ENCODE data around the gene ZNF408.
"Not testable (repeated sequence)": the region's sequence is repeated elsewhere in the genome, so short reads cannot be mapped to it uniquely, and the experiment has no call there.

Gene ZNF408

GRCh38 chr11:46698597-46698996 lies 2.2 kb upstream of the ZNF408 start:
- no peak for DNase-seq

DNA sequence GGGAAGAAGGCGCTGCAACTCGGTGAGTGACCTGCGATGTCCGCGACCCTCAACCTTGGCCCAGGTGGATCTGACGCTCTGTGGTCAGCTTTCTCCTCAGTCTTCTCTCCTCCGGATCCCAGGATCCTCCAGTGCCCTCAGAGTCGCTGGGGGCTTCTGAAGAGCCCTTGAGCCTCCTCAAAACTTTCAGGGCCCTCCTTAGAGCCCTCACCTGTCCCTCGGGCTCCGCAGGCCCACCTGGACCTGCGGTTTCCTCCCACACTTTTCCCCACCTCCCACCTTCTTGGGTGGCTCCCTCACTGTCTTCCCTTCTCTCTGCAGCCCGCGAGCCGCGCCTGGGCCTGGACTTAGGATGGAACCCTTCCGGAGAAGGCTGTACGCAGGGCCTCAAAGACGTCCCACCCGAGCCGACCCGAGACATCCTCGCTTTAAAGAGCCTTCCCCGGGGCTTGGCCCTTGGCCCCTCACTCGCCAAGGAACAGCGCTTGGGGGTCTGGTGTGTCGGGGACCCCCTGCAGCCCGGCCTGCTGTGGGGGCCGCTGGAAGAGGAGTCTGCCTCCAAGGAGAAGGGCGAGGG lies 335 bp downstream of the ZNF408 start:
- DNase-seq, result no peak

DNA sequence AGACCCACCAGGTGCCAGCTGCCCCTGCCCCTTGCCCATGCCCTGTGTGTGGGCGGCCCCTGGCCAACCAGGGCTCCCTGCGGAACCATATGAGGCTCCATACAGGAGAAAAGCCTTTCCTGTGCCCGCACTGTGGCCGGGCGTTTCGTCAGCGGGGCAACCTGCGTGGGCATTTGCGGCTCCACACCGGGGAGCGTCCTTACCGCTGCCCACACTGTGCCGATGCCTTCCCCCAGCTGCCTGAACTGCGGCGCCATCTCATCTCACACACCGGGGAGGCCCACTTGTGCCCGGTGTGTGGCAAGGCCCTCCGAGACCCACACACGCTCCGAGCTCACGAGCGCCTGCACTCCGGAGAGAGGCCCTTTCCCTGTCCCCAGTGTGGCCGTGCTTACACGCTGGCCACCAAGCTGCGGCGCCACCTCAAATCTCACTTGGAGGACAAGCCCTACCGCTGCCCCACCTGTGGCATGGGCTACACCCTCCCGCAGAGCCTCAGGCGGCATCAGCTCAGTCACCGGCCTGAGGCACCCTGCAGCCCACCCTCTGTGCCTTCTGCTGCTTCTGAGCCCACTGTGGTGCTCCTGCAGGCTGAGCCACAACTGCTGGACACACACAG lies 4.3 kb downstream of the ZNF408 start:
- no peak for DNase-seq

GRCh38 chr11:46706886-46707285 lies 6.1 kb downstream of the ZNF408 start:
- no peak for DNase-seq

DNA sequence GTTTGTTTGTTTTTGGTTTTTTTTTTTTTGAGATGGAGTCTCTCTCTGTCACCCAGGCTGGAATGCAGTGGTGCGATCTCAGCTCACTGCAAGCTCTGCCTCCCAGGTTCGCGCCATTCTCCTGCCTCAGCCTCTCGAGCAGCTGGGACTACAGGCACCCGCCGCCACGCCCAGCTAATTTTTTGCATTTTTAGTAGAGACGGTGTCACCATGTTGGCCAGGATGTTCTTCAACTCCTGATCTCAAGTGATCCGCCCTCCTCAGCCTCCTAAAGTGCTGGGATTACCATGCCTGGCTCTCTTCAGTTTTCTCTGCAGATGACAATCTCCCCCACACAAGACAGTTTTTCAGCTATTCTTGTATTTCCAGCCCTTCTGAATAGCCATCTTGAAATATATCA lies 8.5 kb downstream of the ZNF408 start:
- not testable (repeated sequence) for DNase-seq

DNA sequence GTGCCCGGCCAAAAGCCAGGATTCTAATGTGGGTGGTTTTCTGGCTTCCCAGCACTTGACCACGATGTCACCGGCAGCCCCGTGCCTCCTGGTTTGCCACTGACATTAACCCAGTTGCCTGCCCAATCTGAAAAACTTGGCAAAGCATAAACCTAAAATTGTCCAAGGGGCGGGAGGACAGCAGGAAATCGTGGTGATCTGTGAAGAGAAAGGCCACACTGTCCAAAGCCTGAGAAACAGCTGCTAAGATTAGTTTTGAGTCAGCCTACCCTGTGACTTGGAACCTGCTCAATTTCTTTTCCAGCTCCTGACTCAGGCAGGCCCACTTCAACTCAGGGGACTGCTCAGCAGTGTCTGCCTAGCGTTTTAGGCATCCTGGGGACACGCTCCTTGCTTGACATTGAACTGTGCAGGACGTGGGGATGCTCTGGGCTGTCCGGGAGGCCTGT lies 10.0 kb downstream of the ZNF408 start:
- no peak for DNase-seq

GRCh38 chr11:46711303-46711702 lies 10.5 kb downstream of the ZNF408 start:
- DNase-seq, result no peak

- no peak for DNase-seq
Observed at GRCh38 chr11:46712874-46713576, 12.2 kb downstream of the ZNF408 start.

GRCh38 chr11:46717825-46718154 lies 17.0 kb downstream of the ZNF408 start:
- not testable (repeated sequence) for DNase-seq

- DNase-seq, result no peak
Observed at GRCh38 chr11:46718155-46719019, 17.6 kb downstream of the ZNF408 start.

GRCh38 chr11:46719048-46719542 lies 18.3 kb downstream of the ZNF408 start, which contains the start of gene F2:
Gene F2 (plus strand): TSS chr11:46719213. CDS start chr11:46719236, 23 bp downstream.
- DNase-seq, result no peak

GRCh38 chr11:46719543-46720218 lies 18.9 kb downstream of the ZNF408 start:
- no peak for DNase-seq

DNA sequence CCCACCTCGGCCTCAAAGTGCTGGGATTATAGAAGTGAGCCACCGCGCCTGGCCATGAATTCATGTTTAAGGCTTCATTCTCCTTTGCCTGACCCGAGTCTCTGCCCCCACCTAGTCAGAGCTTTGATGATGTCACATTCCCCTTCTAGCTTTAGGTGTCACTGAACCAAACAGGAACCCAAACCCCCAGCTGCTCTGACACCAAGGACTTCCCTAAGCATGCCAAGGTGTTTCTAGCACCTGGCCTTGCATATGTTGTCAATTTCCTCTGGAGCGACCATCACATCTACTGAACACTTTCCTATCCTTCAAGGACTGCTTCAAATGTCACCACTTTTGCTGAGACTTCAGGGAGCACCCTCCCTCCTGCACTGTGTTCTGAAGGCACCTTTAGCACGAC lies 20.5 kb downstream of the ZNF408 start:
- no peak for DNase-seq

GRCh38 chr11:46722566-46723358 lies 21.9 kb downstream of the ZNF408 start:
- DNase-seq, result no peak

DNA sequence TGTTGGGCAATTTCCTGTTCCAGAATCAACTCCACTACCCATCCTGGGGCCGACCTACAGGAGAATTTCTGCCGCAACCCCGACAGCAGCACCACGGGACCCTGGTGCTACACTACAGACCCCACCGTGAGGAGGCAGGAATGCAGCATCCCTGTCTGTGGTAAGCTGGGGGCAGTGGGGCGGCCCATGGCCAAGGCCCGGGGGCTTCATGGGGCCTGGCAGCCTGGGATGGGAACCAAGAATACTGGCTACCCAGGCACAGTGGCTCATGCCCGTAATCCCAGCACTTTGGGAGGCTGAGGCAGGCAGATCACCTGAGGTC lies 22.5 kb downstream of the ZNF408 start:
- no peak for DNase-seq

- no peak for DNase-seq
Observed at GRCh38 chr11:46724088-46724487, 23.3 kb downstream of the ZNF408 start.

- no peak for DNase-seq
Observed at GRCh38 chr11:46725338-46726205, 24.7 kb downstream of the ZNF408 start.

DNA sequence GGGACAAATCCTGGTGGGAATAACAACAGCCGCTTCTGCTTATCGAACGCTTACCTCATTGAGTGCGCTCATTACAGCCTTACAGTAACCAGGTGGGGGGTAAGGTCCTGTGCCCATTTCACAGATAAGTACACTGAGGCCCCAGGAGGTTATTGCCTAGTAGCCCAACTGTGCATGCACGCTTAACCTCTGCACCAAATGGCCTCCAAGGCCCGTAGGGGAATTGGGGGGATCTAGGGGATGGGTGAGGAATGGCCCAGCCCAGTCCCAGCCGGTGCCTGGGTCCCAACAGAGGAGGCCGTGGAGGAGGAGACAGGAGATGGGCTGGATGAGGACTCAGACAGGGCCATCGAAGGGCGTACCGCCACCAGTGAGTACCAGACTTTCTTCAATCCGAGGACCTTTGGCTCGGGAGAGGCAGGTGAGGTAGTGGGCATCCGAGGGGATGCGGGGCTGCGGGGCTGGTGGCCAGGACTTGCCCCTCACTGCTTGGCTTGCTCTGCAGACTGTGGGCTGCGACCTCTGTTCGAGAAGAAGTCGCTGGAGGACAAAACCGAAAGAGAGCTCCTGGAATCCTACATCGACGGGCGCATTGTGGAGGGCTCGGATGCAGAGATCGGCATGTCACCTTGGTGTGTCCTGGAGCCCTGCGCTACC lies 25.5 kb downstream of the ZNF408 start:
- no peak for DNase-seq

DNA sequence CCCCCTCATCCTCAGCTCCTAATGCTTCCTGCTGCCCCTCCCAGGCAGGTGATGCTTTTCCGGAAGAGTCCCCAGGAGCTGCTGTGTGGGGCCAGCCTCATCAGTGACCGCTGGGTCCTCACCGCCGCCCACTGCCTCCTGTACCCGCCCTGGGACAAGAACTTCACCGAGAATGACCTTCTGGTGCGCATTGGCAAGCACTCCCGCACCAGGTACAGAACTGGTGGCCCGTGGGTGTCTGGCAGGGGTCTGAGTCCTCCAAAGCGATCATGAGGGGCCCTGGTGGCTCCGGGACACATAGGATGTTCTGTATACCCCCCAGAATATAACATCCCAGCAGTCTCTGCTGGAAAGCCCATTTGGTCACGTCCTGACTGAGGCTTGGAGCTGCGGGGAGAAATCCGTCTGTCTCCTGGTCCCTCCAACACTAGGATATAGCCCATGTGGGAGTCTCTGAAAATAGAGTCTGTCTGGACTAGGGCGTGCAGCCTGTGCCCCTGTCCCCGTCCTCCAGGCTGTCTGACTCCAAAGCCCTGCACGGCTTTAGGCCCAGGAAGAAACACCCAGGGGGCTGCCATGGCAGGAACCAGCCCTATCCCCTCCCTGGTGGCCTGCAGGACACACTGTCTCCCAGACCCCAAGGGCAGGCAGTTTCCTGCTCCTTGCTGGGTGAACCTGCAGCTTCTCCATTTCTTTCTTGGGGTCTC lies 27.3 kb downstream of the ZNF408 start:
- no peak for DNase-seq

DNA sequence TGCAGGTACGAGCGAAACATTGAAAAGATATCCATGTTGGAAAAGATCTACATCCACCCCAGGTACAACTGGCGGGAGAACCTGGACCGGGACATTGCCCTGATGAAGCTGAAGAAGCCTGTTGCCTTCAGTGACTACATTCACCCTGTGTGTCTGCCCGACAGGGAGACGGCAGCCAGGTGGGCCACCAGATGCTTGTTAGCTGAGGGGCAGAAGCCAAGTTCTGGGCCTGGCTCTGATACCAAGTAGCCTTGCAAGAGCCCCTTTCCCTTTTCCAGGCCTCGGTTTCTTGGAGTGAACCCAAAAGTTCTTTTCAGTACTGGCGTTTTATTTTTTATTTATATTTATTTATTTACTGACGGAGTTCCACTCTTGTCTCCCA lies 27.8 kb downstream of the ZNF408 start:
- DNase-seq, result no peak
